GM06990 (cell line): ENCODE measurements around the gene PTGES3L.
"Not testable (repeated sequence)": the region's sequence is repeated elsewhere in the genome, so short reads cannot be mapped to it uniquely, and the experiment has no call there.

ENCODE experiments used
- DNase-seq: peaks from one replicate; pipeline ENCODE4 v3.0.0-alpha.2; 2011; ENCODE audit not compliant: insufficient read length; ENCODE audit errors: extremely low read depth
- H3K27me3 ChIP-seq: replicated peaks from 2 replicates; pipeline ENCODE4 v1.6.0; 2011; ENCODE audit warnings: low read length; ENCODE audit not compliant: control insufficient read depth, insufficient read depth
- H3K36me3 ChIP-seq: 2 replicates; pipeline ENCODE4 v1.5.1; 2011; ENCODE audit warnings: low read length; ENCODE audit not compliant: control insufficient read depth, insufficient read depth
- H3K4me3 ChIP-seq: replicated peaks from 2 replicates; pipeline ENCODE4 v1.5.1; 2011; ENCODE audit warnings: low read depth, mild to moderate bottlenecking, control low read depth, low read length
- TF ChIP-seq, protein P1 (sequence below): IDR thresholded peaks from 2 replicates; pipeline ENCODE4 v1.5.1; 2011; ENCODE audit warnings: low read length, control low read depth, mild to moderate bottlenecking, inconsistent platforms; ENCODE audit not compliant: insufficient read depth, poor library complexity, severe bottlenecking

The PTGES3L gene

DNA sequence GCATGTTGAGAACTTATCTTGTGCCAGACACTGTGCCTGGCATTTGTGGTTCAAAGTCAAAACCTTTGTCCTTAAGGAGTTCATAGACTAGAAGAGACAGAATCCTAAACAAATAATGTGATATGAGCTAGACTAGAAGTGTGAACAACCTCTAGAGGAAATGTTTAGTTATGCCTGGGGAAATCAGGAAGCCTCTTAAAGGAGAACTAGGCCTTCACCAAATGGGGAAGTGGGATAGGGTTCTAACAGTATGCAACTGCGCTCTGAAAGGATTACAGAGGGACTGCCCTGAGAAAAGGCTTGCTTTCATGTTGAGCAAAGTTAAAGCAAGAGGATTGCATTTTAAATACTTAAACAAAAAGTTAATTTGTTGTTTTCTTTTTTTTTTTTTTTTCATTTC is 5.3 kb upstream of the PTGES3L start:
- no peaks in the 10 kb centered on the region for H3K27me3 ChIP-seq
- TF ChIP-seq, protein P1, sequence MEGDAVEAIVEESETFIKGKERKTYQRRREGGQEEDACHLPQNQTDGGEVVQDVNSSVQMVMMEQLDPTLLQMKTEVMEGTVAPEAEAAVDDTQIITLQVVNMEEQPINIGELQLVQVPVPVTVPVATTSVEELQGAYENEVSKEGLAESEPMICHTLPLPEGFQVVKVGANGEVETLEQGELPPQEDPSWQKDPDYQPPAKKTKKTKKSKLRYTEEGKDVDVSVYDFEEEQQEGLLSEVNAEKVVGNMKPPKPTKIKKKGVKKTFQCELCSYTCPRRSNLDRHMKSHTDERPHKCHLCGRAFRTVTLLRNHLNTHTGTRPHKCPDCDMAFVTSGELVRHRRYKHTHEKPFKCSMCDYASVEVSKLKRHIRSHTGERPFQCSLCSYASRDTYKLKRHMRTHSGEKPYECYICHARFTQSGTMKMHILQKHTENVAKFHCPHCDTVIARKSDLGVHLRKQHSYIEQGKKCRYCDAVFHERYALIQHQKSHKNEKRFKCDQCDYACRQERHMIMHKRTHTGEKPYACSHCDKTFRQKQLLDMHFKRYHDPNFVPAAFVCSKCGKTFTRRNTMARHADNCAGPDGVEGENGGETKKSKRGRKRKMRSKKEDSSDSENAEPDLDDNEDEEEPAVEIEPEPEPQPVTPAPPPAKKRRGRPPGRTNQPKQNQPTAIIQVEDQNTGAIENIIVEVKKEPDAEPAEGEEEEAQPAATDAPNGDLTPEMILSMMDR = no peak
- peaks cover 11% of the 10 kb centered on the region for H3K36me3 ChIP-seq
- H3K4me3 ChIP-seq = peak overlapping the region; percentile 15; the same call in 1 of the 2 replicates
- DNase-seq = peak; percentile 25

DNA sequence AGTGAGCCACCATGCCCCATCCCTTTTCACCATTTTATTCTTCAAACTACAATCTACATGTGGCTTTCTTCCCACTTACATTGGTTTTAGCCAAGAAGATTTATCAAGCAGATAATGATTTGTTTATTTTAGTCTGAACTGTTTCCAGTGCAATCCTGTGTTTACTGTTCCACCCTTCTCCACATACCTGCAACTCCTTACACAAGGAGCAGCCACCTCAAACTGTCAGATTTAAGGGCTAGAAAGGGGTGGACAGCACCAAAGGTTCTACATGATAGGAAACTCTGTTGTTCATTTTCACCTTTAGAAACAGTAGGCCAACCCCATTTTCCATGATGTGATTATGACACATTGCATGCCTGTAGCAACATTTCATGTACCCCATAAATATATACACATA is 2.4 kb upstream of the PTGES3L start:
- Histone ChIP-seq H3K4me3 (no peak overlapping the region), H3K36me3 (peaks cover 2% of the 10 kb centered on the region), H3K27me3 (no peaks in the 10 kb centered on the region)
- TF ChIP-seq, protein P1 = no peak
- DNase-seq = no peak

DNA sequence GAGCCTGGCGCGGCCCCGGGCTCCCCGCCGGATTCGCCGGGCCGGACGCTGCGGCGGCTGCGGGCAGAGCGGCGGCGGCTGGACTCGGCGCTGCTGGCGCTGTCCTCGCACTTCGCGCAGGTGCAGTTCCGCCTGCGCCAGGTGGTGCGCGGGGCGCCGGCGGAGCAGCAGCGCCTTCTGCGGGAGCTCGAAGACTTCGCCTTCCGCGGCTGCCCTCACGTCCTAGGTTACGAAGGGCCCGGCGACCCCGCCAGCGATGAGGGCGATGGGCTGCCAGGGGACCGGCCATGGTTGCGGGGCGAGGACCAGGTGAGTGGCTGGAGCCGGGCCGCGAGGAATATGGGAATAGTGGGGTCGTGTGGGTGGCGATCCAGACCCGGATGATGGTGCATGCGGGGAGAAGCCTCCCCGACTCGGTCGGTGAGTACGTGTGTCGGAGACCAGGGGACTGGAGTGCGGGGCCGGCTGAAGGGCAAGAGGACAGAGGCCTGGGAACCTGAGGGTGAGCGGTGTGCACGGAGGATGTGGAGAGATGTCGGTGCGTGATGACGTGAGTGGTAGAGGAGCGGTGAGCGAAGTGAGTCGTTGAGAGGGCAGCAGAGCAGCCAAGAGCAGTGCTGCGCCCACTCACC is 1.0 kb upstream of the PTGES3L start:
- peak; percentile 83 for DNase-seq
- peak overlapping the region; percentile 94 for H3K4me3 ChIP-seq
- no peaks in the 10 kb centered on the region for H3K36me3 ChIP-seq
- TF ChIP-seq, protein P1 = peak; percentile 23
- H3K27me3 ChIP-seq = no peaks in the 10 kb centered on the region

DNA sequence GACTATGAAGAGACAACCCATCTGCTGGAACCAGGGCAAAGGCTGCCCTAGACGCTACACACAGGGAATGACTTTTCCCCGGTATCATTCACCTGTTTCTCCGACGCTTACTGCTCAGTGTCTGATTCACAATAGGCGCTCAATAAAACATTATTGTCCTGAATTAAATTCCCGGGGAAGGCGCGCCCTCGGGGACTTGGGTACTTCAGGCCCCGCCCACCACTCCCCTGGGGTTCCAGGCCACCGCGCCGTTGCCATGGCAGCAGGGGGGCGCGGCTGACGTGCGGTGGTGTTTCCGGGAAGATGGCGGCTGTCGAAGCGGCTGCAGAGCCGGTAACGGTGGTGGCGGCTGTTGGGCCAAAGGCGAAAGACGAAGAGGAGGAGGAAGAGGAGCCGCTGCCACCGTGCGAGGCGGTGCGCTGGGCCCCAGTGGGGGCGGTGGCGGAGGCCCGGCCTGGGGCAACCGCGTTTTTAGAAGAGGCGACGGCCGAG is 440 bp upstream of the PTGES3L start, which contains the start of gene RUNDC1:
Gene RUNDC1, plus strand, starts transcription at position 292 of the 492 bp plus-strand sequence. Its CDS starts 12 bp downstream, at position 304.
- H3K36me3 ChIP-seq = no peaks in the 10 kb centered on the region
- peak; percentile 91 for DNase-seq
- no peaks in the 10 kb centered on the region for H3K27me3 ChIP-seq
- TF ChIP-seq, protein P1 = no peak
- peak within 1 kb of the TSS; percentile 94 for H3K4me3 ChIP-seq

DNA sequence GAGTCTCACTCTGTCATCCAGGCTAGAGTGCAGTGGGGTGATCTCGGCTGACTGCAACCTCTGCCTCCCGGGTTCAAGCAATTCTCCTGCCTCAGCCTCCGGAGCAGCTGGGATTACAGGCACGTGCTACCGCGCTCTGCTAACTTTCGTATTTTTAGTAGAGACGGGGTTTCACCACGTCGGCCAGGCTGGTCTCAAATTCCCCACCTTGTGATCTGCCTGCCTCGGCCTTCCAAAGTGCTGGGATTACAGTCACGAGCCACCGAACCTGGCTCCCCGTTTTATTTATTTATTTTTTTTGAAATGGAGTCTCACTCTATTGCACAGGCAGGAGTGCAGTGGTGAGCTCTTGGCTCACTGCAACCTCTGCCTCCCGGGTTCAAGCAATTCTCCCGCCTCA is 4.2 kb downstream of the PTGES3L start:
- H3K36me3 ChIP-seq, H3K4me3 ChIP-seq, DNase-seq, H3K27me3 ChIP-seq: not testable (repeated sequence)

DNA sequence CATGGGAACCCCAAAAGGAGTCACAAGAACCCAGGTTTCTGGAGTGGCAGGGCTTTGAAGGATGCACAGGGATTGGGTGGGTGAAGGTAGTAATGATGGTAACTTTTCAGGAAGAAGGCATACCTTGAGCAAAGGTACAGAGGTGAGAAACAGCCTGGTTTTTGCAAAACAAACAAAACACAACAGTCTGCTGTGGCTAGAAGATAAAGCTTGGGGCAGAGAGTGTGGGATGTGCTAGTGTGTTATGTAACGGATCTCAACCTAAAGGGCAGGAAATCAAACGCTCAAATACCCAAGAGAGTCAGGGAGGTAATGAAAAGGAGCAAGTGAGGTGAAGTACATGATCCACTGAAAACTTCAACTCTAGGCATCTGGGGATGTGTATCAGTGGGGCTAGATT is 4.6 kb downstream of the PTGES3L start:
- TF ChIP-seq, protein P1 = no peak
- DNase-seq = no peak
- H3K4me3 ChIP-seq = no peak overlapping the region
- H3K27me3 ChIP-seq = no peaks in the 10 kb centered on the region
- no peaks in the 10 kb centered on the region for H3K36me3 ChIP-seq

DNA sequence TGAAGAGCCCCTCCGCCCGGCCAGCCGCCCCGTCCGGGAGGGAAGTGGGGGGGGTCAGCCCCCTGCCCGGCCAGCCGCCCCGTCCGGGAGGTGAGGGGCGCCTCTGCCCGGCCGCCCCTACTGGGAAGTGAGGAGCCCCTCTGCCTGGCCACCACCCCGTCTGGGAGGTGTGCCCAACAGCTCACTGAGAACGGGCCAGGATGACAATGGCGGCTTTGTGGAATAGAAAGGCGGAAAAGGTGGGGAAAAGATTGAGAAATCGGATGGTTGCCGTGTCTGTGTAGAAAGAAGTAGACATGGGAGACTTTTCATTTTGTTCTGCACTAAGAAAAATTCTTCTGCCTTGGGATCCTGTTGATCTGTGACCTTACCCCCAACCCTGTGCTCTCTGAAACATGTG is 6.6 kb downstream of the PTGES3L start:
- H3K4me3 ChIP-seq, H3K36me3 ChIP-seq, H3K27me3 ChIP-seq, DNase-seq: not testable (repeated sequence)
